ENCODE results near the gene TRA2A.

- TF ChIP-seq, protein P1, sequence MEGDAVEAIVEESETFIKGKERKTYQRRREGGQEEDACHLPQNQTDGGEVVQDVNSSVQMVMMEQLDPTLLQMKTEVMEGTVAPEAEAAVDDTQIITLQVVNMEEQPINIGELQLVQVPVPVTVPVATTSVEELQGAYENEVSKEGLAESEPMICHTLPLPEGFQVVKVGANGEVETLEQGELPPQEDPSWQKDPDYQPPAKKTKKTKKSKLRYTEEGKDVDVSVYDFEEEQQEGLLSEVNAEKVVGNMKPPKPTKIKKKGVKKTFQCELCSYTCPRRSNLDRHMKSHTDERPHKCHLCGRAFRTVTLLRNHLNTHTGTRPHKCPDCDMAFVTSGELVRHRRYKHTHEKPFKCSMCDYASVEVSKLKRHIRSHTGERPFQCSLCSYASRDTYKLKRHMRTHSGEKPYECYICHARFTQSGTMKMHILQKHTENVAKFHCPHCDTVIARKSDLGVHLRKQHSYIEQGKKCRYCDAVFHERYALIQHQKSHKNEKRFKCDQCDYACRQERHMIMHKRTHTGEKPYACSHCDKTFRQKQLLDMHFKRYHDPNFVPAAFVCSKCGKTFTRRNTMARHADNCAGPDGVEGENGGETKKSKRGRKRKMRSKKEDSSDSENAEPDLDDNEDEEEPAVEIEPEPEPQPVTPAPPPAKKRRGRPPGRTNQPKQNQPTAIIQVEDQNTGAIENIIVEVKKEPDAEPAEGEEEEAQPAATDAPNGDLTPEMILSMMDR (IDR thresholded peaks at IDR 0.05) = no peak
- TF ChIP-seq SMC3 (IDR thresholded peaks at IDR 0.05) (no peak), POLR2A (IDR thresholded peaks at IDR 0.05; ENCODE audit: low read length) (no peak), MYC (IDR thresholded peaks at IDR 0.05; ENCODE audit: borderline replicate concordance, low read length) (no peak), CEBPB (IDR thresholded peaks at IDR 0.05) (no peak)
- TF ChIP-seq, protein P2, sequence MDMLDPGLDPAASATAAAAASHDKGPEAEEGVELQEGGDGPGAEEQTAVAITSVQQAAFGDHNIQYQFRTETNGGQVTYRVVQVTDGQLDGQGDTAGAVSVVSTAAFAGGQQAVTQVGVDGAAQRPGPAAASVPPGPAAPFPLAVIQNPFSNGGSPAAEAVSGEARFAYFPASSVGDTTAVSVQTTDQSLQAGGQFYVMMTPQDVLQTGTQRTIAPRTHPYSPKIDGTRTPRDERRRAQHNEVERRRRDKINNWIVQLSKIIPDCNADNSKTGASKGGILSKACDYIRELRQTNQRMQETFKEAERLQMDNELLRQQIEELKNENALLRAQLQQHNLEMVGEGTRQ (IDR thresholded peaks at IDR 0.05) = no peak
- TF ChIP-seq, protein P3, sequence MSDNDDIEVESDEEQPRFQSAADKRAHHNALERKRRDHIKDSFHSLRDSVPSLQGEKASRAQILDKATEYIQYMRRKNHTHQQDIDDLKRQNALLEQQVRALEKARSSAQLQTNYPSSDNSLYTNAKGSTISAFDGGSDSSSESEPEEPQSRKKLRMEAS (IDR thresholded peaks at IDR 0.05) = no peak
Observed at GRCh38 chr7:23523486-23524075, 8.2 kb downstream of the TRA2A start.
